Stimulated activated CD4-positive, alpha-beta T cell treated with anti-CD3 and anti-CD28 coated beads, Interleukin-1b, Interleukin-23, amount 100 ng/mL, for 4 hours (primary cell): Measurements from ENCODE around the gene APPBP2.
"Not testable (repeated sequence)": the region's sequence is repeated elsewhere in the genome, so short reads cannot be mapped to it uniquely, and the experiment has no call there.

ENCODE experiments used
- DNase-seq, 2 donors: peaks; one replicate each; pipeline ENCODE4 v3.0.0-alpha.2; 2020; ENCODE audit warnings: low read depth in 2 of 2

APPBP2 gene

DNA sequence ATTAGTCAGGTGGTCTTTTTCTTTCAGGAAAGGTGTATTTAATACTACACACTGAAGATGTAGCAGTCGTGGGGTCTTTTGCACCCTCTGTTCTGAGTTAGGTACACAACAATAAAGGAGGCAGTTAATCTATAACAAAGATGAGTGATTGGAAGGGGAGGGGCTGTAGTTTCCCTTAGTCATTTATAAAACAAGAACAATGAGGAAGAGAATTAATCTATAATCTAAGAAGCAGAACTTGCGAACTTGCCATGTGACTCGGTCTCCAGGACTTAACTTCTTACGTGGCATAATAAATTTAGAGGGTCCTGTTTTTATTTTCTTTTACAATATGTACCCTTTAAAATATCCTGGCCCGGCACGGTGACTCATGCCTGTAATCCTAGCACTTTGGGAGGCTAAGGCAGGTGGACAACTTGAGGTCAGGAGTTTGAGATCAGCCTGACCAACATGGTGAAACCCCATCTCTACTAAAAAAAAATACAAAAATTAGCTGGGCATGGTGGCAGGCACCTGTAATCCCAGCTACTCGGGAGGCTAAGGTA, 8.6 kb upstream of the APPBP2 start:
- DNase-seq, result no peak

DNA sequence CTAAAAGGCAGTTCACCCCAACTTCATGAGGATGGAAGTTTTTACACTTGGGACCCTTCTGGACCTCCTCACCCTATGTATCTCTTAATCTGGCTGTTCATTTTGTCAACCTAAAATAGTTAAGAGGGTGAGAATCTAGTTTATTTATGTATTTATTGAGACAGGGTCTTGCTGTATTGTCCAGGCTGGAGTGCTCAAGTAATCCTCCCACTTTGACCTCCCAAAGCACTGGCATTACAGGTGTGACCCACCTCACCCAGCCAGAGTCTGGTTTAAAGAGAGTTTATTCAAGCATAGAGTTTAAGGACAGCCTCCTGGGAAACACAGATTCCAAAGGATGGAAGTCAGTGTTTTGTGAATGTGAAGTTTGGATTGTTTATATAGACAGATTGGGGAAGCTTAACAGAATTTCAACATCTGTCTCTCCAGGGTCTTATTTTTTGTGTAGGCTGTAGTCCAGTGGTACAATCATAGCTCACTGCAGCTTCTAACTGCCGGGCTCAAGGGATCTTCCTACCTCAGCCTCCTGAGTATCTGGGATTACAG, 8.0 kb upstream of the APPBP2 start:
- no peak for DNase-seq

GRCh38 chr17:60529806-60530205, 3.8 kb upstream of the APPBP2 start:
- no peak for DNase-seq

- no peak for DNase-seq
Measured at GRCh38 chr17:60528828-60529227, 2.8 kb upstream of the APPBP2 start.

- no peak for DNase-seq
Measured at GRCh38 chr17:60527701-60528100, 1.7 kb upstream of the APPBP2 start.

- no peak for DNase-seq
Measured at GRCh38 chr17:60526726-60527125, 684 bp upstream of the APPBP2 start.

GRCh38 chr17:60525328-60525684, 736 bp downstream of the APPBP2 start:
- DNase-seq, result no peak

DNA sequence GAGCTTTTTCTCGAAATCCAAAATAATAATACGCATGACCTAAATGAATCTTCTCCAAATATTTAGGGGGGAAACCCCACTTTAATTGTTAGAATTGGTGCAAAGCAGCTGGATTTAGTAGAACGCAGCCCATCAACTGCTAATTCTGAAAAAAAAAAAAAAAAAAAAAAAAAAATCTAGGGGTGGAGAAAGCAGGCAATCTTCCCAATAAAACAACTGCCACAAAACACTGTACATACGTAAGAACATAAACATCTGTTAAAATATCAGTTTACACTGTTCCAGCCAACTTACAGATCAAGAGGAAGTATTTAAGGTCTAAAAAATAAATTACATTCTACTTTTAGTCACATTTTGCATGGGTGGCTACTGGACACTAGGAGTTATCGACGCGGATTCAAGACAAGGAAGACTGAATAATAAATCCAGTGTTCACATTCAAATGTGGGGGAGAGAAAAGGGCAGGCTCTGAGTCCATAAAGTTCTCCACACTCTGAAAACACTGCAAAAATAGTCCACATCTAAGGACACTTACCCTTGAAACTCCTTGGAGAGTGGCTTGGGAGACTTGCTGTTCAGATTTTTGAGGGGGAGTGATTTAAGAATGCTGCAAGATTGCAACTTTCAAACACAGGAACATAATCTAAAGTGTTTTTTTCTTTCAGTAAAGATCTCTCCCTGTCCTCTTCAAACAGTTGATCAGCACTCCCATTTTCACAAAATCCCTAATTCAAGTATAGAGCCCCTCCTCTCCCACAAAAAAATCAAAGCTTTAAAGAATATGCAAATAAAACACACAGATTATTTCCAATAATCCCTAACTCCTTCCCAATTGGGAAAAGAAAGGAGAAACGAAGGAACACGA, 1.3 kb downstream of the APPBP2 start:
- DNase-seq, result no peak

GRCh38 chr17:60523822-60524221, 2.2 kb downstream of the APPBP2 start:
- DNase-seq, result no peak

GRCh38 chr17:60522889-60523626, 3.0 kb downstream of the APPBP2 start:
- DNase-seq, result no peak

- DNase-seq, result no peak
Measured at GRCh38 chr17:60519795-60520194, 6.2 kb downstream of the APPBP2 start.

DNA sequence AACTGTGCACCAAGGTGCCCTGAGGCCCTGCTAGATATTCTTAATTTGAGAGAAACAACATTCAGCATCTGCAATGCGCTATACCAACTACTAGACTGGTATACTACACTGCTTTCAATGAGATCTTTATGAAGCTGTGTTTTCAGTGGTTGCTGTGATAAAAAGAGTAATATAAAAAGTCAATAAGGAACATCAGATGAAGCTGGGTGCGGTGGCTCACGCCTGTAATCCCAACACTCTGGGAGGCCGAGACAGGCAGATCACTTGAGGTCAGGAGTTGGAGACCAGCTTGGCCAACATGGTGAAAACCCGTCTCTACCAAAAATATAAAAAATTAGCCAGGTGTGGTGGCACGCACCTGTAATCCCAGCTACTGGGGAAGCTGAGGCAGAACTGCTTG, 10.4 kb downstream of the APPBP2 start:
- not testable (repeated sequence) for DNase-seq

- DNase-seq, result not testable (repeated sequence)
Measured at GRCh38 chr17:60515199-60515598, 10.8 kb downstream of the APPBP2 start.

DNA sequence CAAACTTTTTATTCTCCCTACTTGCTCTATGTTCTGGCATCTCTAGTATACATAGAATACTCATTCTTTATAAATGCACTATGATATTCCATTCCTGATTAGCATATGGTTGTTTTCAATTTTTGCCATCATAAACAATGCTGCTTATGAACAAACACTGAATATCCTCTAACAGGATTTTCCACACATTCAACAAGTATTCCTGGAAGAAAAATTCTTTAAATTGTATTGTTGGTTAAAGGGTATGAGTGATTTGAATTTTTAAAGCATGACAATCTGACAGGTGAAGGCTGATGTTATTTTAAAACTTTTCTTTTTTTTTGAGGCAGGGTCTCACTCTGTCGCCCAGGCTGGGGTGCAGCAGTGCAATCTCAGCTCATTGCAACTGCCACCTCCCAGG, 11.5 kb downstream of the APPBP2 start:
- no peak for DNase-seq

- DNase-seq, result no peak
Measured at GRCh38 chr17:60514053-60514452, 12.0 kb downstream of the APPBP2 start.

- no peak for DNase-seq
Measured at GRCh38 chr17:60513014-60513413, 13.0 kb downstream of the APPBP2 start.

- DNase-seq, result no peak
Measured at GRCh38 chr17:60510723-60511122, 15.3 kb downstream of the APPBP2 start.

- DNase-seq, result no peak
Measured at GRCh38 chr17:60510031-60510430, 16.0 kb downstream of the APPBP2 start.

DNA sequence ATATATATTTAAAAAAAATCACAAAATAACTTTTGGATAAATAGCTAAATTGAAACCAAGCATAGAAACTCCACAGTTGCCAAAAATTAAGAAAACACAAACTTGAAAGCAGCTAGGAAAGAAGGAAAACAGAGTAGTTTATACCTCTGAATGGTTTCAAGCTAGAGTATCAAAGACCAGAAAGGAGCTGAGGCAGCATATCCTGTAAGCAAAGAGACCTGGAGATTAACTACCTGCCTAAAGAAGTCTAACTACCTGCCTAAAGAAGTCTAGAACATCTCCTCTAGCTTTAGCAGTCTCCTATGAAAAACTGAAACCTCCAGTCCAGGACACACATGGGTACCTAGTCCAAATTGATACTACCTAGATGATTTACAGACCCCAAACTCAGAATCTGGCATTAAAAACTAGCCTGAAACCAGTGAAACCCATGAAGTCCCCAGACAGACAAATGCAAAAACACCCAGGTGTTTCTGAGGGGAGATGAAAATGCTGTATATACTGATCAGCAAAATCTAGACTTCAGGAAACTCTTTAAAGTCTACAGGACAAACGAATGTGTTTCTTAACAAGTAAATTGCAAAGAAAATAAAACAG, 17.6 kb downstream of the APPBP2 start:
- no peak for DNase-seq

DNA sequence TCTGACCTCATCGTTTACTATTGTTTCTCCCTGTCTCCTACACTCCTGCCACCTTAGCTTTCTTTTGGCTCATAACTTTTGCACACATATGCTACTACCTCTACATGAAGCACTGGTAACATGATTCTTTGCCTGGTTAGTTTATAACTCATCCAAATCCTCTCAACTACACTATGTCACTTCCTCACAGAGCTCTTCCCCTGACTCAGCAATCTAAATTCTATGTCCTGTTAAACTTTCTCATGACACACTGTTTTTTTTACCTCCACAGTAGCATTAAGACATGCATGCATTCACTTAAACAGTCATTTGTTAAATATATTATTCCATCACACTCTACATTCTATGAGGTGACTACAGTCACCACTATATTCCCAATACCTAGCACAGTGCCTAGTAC, 19.7 kb downstream of the APPBP2 start:
- DNase-seq, result no peak

DNA sequence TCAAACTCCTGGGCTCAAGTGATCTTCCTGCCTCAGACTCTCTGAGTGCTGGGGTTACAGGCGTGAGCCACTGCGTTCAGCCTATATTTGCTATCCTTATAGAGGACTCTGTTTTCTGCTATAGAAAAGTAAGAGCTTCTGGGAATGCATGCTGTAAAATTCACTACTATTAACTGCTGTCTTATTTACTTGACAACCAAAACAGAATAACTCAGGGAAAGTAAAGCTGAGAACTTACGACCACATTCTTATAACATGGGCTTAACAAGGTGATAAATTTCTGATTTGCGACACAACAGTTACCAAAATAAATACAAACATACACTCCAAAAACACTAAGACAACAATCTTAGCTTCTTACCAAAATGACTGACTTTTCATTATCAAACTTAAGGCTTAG, 23.9 kb downstream of the APPBP2 start:
- DNase-seq, result no peak

DNA sequence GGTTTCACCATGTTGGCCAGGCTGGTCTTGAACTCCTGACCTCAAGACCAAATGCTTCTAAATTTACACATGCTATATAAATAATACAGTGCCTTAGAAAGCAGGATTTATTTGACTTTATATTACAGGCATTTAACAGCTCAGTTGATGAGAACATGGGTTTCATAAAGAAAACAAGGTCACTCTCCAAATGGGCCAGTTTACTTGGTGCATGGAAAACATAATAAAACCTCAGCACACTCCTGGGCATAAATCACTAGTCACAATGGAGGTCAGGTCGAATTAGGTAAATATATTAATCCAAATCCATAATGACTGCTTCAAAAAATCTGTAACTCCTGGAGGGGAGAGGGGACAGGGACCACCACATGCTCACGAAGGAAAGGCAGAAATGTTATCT, 24.5 kb downstream of the APPBP2 start:
- no peak for DNase-seq
